Erythroblast (primary cell): ENCODE measurements around the gene ZNHIT1.

ENCODE experiments used
- GATA1 ChIP-seq: IDR thresholded peaks from 2 replicates; pipeline ENCODE4 v1.6.1; 2011; ENCODE audit warnings: low read depth, mild to moderate bottlenecking, control low read depth, low read length, moderate library complexity
- POLR2A ChIP-seq: IDR thresholded peaks from 2 replicates; pipeline ENCODE4 v1.6.1; 2011; ENCODE audit warnings: mild to moderate bottlenecking, low read length

- TF ChIP-seq POLR2A (no peak), GATA1 (no peak)
Measured at GRCh38 chr7:101235522-101235921, 17.6 kb downstream of the ZNHIT1 start.
